NCI-H226 (cell line): ENCODE results near the gene KIF4B.
"Not testable (repeated sequence)": the region's sequence is repeated elsewhere in the genome, so short reads cannot be mapped to it uniquely, and the experiment has no call there.

ENCODE experiments used
- DNase-seq: peaks from one replicate; pipeline ENCODE4 v3.0.0-alpha.2; 2015

The KIF4B gene

GRCh38 chr5:155013526-155013925 lies at the start of gene KIF4B:
TSS of gene KIF4B (plus strand) at chr5:155013755. CDS start at chr5:155013860, 105 bp downstream.
- no peak for DNase-seq

- no peak for DNase-seq
These were observed 47.3 kb upstream of the KIF4B start for GRCh38 chr5:154966081-154966841.

- no peak for DNase-seq
These were observed 46.7 kb upstream of the KIF4B start for GRCh38 chr5:154966874-154967273.

- DNase-seq, result no peak
These were observed 46.0 kb upstream of the KIF4B start for GRCh38 chr5:154967421-154968024.

- no peak for DNase-seq
These were observed 44.6 kb upstream of the KIF4B start for GRCh38 chr5:154968953-154969352.

GRCh38 chr5:154970759-154971158 lies 42.8 kb upstream of the KIF4B start:
- DNase-seq, result peak; percentile 32

- no peak for DNase-seq
These were observed 42.1 kb upstream of the KIF4B start for GRCh38 chr5:154971501-154971900.

GRCh38 chr5:154972476-154973080 lies 41.0 kb upstream of the KIF4B start:
- peak; percentile 31 for DNase-seq

GRCh38 chr5:154976082-154976481 lies 37.5 kb upstream of the KIF4B start:
- DNase-seq, result not testable (repeated sequence)

- DNase-seq, result peak; percentile 33
These were observed 36.1 kb upstream of the KIF4B start for GRCh38 chr5:154977409-154977808.

- DNase-seq, result not testable (repeated sequence)
These were observed 35.3 kb upstream of the KIF4B start for GRCh38 chr5:154978294-154978693.

- DNase-seq, result no peak
These were observed 28.5 kb upstream of the KIF4B start for GRCh38 chr5:154984946-154985516.

- DNase-seq, result no peak
These were observed 27.4 kb upstream of the KIF4B start for GRCh38 chr5:154986151-154986550.

GRCh38 chr5:154989626-154990025 lies 23.9 kb upstream of the KIF4B start:
- no peak for DNase-seq

GRCh38 chr5:154993461-154993860 lies 20.1 kb upstream of the KIF4B start:
- no peak for DNase-seq

GRCh38 chr5:154995679-154996078 lies 17.9 kb upstream of the KIF4B start:
- DNase-seq, result no peak

- DNase-seq, result peak; percentile 61
These were observed 15.8 kb upstream of the KIF4B start for GRCh38 chr5:154997746-154998145.

- DNase-seq, result no peak
These were observed 13.7 kb upstream of the KIF4B start for GRCh38 chr5:154999865-155000264.

- no peak for DNase-seq
These were observed 12.0 kb upstream of the KIF4B start for GRCh38 chr5:155001523-155001922.

- DNase-seq, result not testable (repeated sequence)
These were observed 10.8 kb upstream of the KIF4B start for GRCh38 chr5:155002722-155003121.

- DNase-seq, result peak; percentile 11
These were observed 9.3 kb upstream of the KIF4B start for GRCh38 chr5:155004138-155004744.

- DNase-seq, result not testable (repeated sequence)
These were observed 7.3 kb upstream of the KIF4B start for GRCh38 chr5:155006265-155006664.

GRCh38 chr5:155008669-155009068 lies 4.9 kb upstream of the KIF4B start:
- DNase-seq, result no peak
